Thyroid gland (tissue), 4 donors: ENCODE data around the gene GRM1. TPM values are rescaled to one million over a fixed set of nuclear protein-coding genes. Genes with fewer than 3 reads are reported as not detected.
A peak's percentile ranks its signal among the peaks of the same experiment; 100 is the strongest.

ENCODE experiments used
- DNase-seq, 2 donors: peaks; one replicate each; pipeline ENCODE4 v3.0.0-alpha.2; 2019
- H3K27ac ChIP-seq, 3 donors: fragments of 200-600 bp; sonication (generic); 1 replicate in 2 of 3; 2 replicates in 1 of 3; pipeline ENCODE4 v1.5.1; 2016 to 2019; ENCODE audit warnings: mild to moderate bottlenecking in 1 of 3, moderate library complexity in 1 of 3
- H3K27me3 ChIP-seq: fragments of 200-600 bp; sonication (generic); one replicate; pipeline ENCODE4 v1.5.1; 2019
- H3K36me3 ChIP-seq, 2 donors: fragments of 200-600 bp; sonication (generic); one replicate each; pipeline ENCODE4 v1.5.1; 2016 to 2019
- H3K4me1 ChIP-seq, 2 donors: fragments of 200-600 bp; sonication (generic); one replicate each; pipeline ENCODE4 v1.5.1; 2017 to 2019
- H3K4me3 ChIP-seq, 3 donors: fragments of 200-600 bp; sonication (generic); replicated peaks in 1 of 3; 1 replicate in 2 of 3; 2 replicates in 1 of 3; pipeline ENCODE4 v1.5.1; 2016; ENCODE audit warnings: mild to moderate bottlenecking in 1 of 3
- H3K9me3 ChIP-seq: fragments of 200-600 bp; sonication (generic); one replicate; pipeline ENCODE4 v1.5.1; 2017
- CTCF ChIP-seq, 6 experiments: fragments of 200-600 bp in 3 of 6; fragments of 450-650 bp in 3 of 6; sonication (generic) in 3 of 6; IDR thresholded peaks; one replicate each; pipeline ENCODE4 v1.5.1; 2016 to 2019; ENCODE audit warnings: antibody characterized with exemption in 6 of 6, mild to moderate bottlenecking in 2 of 6, inconsistent platforms in 1 of 6, moderate library complexity in 1 of 6
- POLR2A ChIP-seq, 2 donors: fragments of 450-650 bp; IDR thresholded peaks; one replicate each; pipeline ENCODE4 v1.6.1; 2017; ENCODE audit warnings: antibody characterized with exemption in 2 of 2, mild to moderate bottlenecking in 2 of 2, moderate library complexity in 1 of 2
- WGBS, 2 donors: methylation state at CpG; one replicate each; pipeline ENCODE4 v1.1.5; 2017; 5-methylcytosine and 5-hydroxymethylcytosine counted together
- intact Hi-C: fragments of 100-400 bp; cut with DNase I; formaldehyde crosslinking; loops from one replicate; pipeline ENCODE4 v1.15.1; 2023
- total RNA-seq, 4 donors: library from RNA; depleted of rRNA; stranded (reverse); fragments of >200 nt; gene quantifications; one replicate each; pipeline ENCODE4 v1.2.3, GENCODE V29; 2016

Gene GRM1
- total RNA-seq, 4 donors from 2014 or later: 0.29 to 2.5 (median 0.48) TPM

DNA sequence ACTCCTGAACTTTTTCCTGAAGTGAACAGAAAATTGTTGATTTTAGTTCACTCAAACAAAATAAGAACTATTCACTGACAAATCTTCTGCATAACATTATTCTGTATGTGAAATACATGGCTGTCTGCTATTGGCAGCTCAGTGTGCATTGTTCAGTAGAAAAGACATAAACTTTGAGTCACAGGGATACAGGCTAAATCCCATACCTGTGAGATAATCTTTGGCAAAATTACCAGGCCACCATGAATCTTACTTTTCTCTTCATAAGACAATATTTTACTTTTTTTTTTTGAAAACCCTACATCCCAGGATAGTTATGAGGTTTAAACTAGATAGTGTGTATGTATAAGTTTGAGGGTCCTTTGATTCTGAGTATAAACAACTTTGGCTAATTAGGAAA, 224.8 kb downstream of the GRM1 start:
- TF ChIP-seq POLR2A (IDR thresholded peaks at IDR 0.05) (no peak), CTCF (IDR thresholded peaks at IDR 0.05) (no peak)
- intact Hi-C loops: no loop called here
- Histone ChIP-seq H3K27me3 (no peaks in the 10 kb centered on the region), H3K27ac (no peak overlapping the region), H3K4me1 (no peaks in the 10 kb centered on the region), H3K4me3 (no peak overlapping the region), H3K36me3 (no peaks in the 10 kb centered on the region), H3K9me3 (no peaks in the 10 kb centered on the region)
- DNase-seq: no peak

DNA sequence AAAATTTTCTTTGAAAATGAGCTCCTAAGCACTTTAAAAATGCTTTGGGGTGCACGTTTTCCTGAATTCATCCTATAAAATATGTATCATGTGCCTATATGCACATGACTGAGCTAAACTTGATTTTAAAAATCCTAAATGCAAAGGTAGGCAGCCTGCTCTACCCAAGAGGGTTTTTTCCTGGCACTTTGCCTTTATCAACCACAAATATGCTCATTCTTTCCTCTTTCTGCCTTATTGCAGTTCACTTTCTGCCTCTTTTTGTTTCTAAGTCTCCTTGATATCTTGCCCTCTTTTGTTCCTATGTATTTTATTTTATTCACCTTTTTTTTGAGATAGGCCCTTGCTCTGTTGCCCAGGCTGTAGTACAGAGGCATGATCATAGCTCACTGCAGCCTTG, 229.3 kb downstream of the GRM1 start:
- no peaks in the 10 kb centered on the region for H3K4me1 ChIP-seq
- no peaks in the 10 kb centered on the region for H3K9me3 ChIP-seq
- intact Hi-C loops: no loop called here
- TF ChIP-seq POLR2A (IDR thresholded peaks at IDR 0.05): no peak
- no peak for DNase-seq
- 63 to 65% methylated on average over 1 of the region's 1 CpG for WGBS, 2 donors
- no peaks in the 10 kb centered on the region for H3K36me3 ChIP-seq
- no peaks in the 10 kb centered on the region for H3K27me3 ChIP-seq
- no peak overlapping the region for H3K27ac ChIP-seq
- no peak overlapping the region for H3K4me3 ChIP-seq

- TF ChIP-seq POLR2A (IDR thresholded peaks at IDR 0.05) (no peak), CTCF (IDR thresholded peaks at IDR 0.05) (no peak)
- H3K4me1 ChIP-seq: no peaks in the 10 kb centered on the region
- no peaks in the 10 kb centered on the region for H3K27me3 ChIP-seq
- H3K4me3 ChIP-seq: no peak overlapping the region
- WGBS, 2 donors: 31 to 40% methylated on average over 4 of the region's 4 CpGs
- no peak overlapping the region for H3K27ac ChIP-seq
- no peaks in the 10 kb centered on the region for H3K36me3 ChIP-seq
- intact Hi-C loops: no loop called here
- H3K9me3 ChIP-seq: no peaks in the 10 kb centered on the region
- peak in 1 of 2 donors; percentile 11 for DNase-seq
Observed at GRCh38 chr6:146260886-146261285, 232.0 kb downstream of the GRM1 start.

DNA sequence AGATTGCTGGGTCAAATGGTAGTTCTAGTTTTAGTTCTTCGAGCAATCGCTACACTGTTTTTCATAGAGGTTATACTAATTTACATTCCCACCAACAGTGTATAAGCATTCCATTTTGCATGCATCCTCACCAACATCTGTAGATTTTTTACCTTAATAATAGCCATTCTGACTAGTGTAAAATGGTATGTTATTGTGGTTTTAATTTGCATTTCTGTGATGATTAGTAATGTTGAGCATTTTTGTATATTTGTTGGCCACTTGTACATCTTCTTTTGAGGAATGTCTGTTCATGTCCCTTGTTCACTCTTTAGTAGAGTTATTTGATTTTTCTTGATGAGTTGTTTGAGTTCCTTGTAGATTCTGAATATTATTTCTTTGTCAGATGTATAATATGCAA, 236.2 kb downstream of the GRM1 start:
- Histone ChIP-seq H3K4me1 (no peaks in the 10 kb centered on the region), H3K27me3 (no peaks in the 10 kb centered on the region), H3K9me3 (no peaks in the 10 kb centered on the region), H3K36me3 (no peaks in the 10 kb centered on the region), H3K27ac (no peak overlapping the region), H3K4me3 (no peak overlapping the region)
- DNase-seq: no peak
- intact Hi-C loops: no loop called here
- TF ChIP-seq POLR2A (IDR thresholded peaks at IDR 0.05) (no peak), CTCF (IDR thresholded peaks at IDR 0.05) (no peak)
- 96 to 97% methylated on average over 2 of the region's 2 CpGs for WGBS, 2 donors

- Histone ChIP-seq H3K27ac (no peak overlapping the region), H3K4me1 (no peaks in the 10 kb centered on the region), H3K27me3 (no peaks in the 10 kb centered on the region), H3K9me3 (no peaks in the 10 kb centered on the region), H3K36me3 (no peaks in the 10 kb centered on the region), H3K4me3 (no peak overlapping the region)
- TF ChIP-seq POLR2A (IDR thresholded peaks at IDR 0.05): no peak
- no peak for TF ChIP-seq CTCF (IDR thresholded peaks at IDR 0.05)
- DNase-seq: no peak
- intact Hi-C loops: no loop called here
- 95% methylated on average over 18 of the region's 18 CpGs for WGBS, 2 donors
Observed at GRCh38 chr6:146267447-146267846, 238.6 kb downstream of the GRM1 start.

DNA sequence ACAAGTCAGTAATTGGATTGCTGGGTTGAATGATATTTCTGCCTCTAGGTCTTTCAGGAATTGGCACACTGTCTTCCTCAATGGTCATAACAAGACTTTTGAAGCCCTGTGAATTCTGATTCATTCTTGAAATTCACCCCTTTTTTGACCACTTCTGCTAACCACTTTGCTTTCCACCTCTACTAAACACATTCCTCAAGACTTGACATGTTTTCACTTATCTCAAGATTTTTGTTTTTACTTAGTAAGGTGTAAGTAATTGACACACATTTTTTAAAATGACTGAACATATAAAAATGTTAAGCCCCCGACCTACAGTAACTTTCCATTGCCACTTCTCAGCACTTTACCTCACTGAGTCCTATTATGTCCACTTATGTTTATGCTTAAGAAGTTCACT, 239.1 kb downstream of the GRM1 start:
- DNase-seq: no peak
- intact Hi-C loops: no loop called here
- no peaks in the 10 kb centered on the region for H3K9me3 ChIP-seq
- TF ChIP-seq POLR2A (IDR thresholded peaks at IDR 0.05) (no peak), CTCF (IDR thresholded peaks at IDR 0.05) (no peak)
- no peaks in the 10 kb centered on the region for H3K4me1 ChIP-seq
- no peak overlapping the region for H3K27ac ChIP-seq
- 43 to 49% methylated on average over 1 of the region's 1 CpG for WGBS, 2 donors
- H3K36me3 ChIP-seq: no peaks in the 10 kb centered on the region
- H3K27me3 ChIP-seq: no peaks in the 10 kb centered on the region
- H3K4me3 ChIP-seq: no peak overlapping the region
